Loucy (cell line): Measurements from ENCODE around the gene ATP9A.
"Not testable (repeated sequence)": the region's sequence is repeated elsewhere in the genome, so short reads cannot be mapped to it uniquely, and the experiment has no call there.

Experiments
- CTCF ChIP-seq: fragments of 200-600 bp; sonication (generic); conservative IDR thresholded peaks from 2 replicates; pipeline ENCODE4 v1.5.1; 2014; ENCODE audit warnings: mild to moderate bottlenecking, antibody characterized with exemption, low read length
- EZH2phosphoT487 ChIP-seq: fragments of 200-600 bp; IDR thresholded peaks from 2 replicates; pipeline ENCODE4 v1.6.1; 2018; ENCODE audit warnings: antibody characterized with exemption, mild to moderate bottlenecking, moderate library complexity, borderline replicate concordance

DNA sequence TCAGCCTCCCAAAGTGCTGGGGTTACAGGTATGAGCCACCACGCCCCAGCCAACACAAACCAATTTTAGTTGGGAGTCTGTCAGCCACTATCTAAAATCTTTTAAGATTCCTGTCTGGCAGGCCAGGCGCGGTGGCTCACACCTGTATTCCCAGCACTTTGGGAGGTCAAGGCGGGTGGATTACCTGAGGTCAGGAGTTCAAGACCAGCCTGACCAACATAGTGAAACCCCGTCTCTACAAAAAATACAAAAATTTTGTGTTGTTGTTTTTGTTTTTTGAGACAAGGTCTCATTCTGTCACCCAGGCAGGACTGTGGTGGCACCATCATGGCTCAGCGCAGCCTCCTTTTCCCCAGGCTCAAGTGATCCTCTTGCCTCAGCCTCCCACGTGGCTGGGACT is 27.9 kb downstream of the ATP9A start:
- TF ChIP-seq CTCF, EZH2phosphoT487: not testable (repeated sequence)
